Measurements from ENCODE around the gene TMEM175. TPM values are rescaled to one million over a fixed set of nuclear protein-coding genes. Genes with fewer than 3 reads are reported as not detected.

TMEM175 gene
- total and polyA plus RNA-seq, 2 of the 8 experiments (the other 6 are each of a cell fraction or from before 2014, with no cell fraction given): 4.9 to 20.7 TPM

DNA sequence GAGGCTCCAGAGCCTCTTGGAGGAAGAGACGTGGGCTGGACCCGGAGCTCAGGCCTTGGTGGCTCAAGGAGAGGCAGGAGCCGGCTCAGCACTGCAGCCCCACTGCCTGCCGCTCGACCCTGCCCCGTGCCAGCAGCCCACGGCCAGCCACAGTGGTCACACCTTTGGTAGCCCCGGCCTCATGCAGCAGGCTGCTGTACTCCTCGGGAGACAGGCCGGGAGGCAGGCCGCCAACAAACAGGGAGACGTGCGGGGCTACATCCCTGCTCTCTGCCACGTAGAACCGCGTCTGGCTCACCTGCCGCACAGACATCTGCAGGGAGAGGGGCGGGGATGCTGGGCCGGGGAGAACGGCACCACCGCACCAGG, 33.5 kb downstream of the TMEM175 start:
- H2BK20ac ChIP-seq (ENCODE audit: low read length): no peak overlapping the region
- no peak overlapping the region for H3K27ac ChIP-seq (ENCODE audit: low read depth, low read length)
- H3K4me2 ChIP-seq (ENCODE audit: insufficient read depth in 1 of 2, low read depth in 2 of 2, low read length in 2 of 2): no peak overlapping the region
- no peak overlapping the region for H3K23ac ChIP-seq (ENCODE audit: insufficient read length)
- no peak overlapping the region for H3K56ac ChIP-seq (replicated peaks; ENCODE audit: insufficient read length, low read depth, low read length)
- H3K23me2 ChIP-seq (ENCODE audit: low read depth, low read length): peaks cover 6% of the 10 kb centered on the region; the same call in 1 of the 2 replicates
- no peaks in the 10 kb centered on the region for H3K9me3 ChIP-seq (ENCODE audit: insufficient read depth in 2 of 2, low read depth in 1 of 2, low read length in 1 of 2)
- H3K4me3 ChIP-seq (ENCODE audit: extremely low read depth in 1 of 4, insufficient read depth in 2 of 4, low read depth in 3 of 4, low read length in 4 of 4): no peak overlapping the region
- H4K91ac ChIP-seq (replicated peaks; ENCODE audit: insufficient read length, low read length): no peak overlapping the region
- no peak overlapping the region for H2BK12ac ChIP-seq (ENCODE audit: low read depth, low read length)
- H4K8ac ChIP-seq (ENCODE audit: extremely low read depth, insufficient read depth, low read length): no peak overlapping the region; the same call in 1 of the 2 replicates
- no peak overlapping the region for H3K4ac ChIP-seq (replicated peaks; ENCODE audit: insufficient read length, low read depth, low read length)
- H3K18ac ChIP-seq (ENCODE audit: extremely low read depth, low read length): no peak overlapping the region
- no peak overlapping the region for H2BK5ac ChIP-seq (ENCODE audit: low read depth, low read length)
- H2AK5ac ChIP-seq (ENCODE audit: low read depth, low read length): no peak overlapping the region
- H3K9ac ChIP-seq (replicated peaks in 1 of 4; ENCODE audit: extremely low read depth in 1 of 4, low read depth in 3 of 4, low read length in 3 of 4): no peak overlapping the region
- H3K4me1 ChIP-seq (replicated peaks in 1 of 4; ENCODE audit: control insufficient read depth in 3 of 4, insufficient read depth in 4 of 4, low read length in 3 of 4): peaks cover 0 to 7% (median 3%) of the 10 kb centered on the region in 4 experiments; a peak in 3 of 7 replicates
- ChIA-PET POLR2A (ENCODE audit: partially characterized antibody) (no interaction called here), CTCF (ENCODE audit: partially characterized antibody) (interaction anchor here (0.6 to 2.0 kb wide), 6 partner anchors 12 to 806 kb away, joined by 3 to 6 read pairs (median 3); no protein-coding TSS in a partner anchor)
- H4K20me1 ChIP-seq (replicated peaks in 1 of 2; ENCODE audit: control insufficient read depth in 1 of 2, insufficient read depth in 2 of 2, low read length in 2 of 2): peaks cover 2 to 13% of the 10 kb centered on the region in 2 experiments
- H3K36me3 ChIP-seq (ENCODE audit: control insufficient read depth in 2 of 4, insufficient read depth in 4 of 4, low read length in 3 of 4): no peaks in the 10 kb centered on the region
- peaks cover 9 to 19% (median 12%) of the 10 kb centered on the region in 4 experiments; a peak in 6 of 7 replicates for H3K27me3 ChIP-seq (replicated peaks in 1 of 4; ENCODE audit: control insufficient read depth in 3 of 4, extremely low read depth in 1 of 4, insufficient read depth in 3 of 4, low read length in 3 of 4)
- no peak overlapping the region for H3K14ac ChIP-seq (ENCODE audit: insufficient read length)
- WGBS, 2 experiments (ENCODE audit: extremely low coverage in 1 of 2, insufficient coverage in 1 of 2, insufficient read length in 1 of 2, insufficient replicate concordance in 2 of 2, low coverage in 1 of 2, low lambda C conversion rate in 2 of 2, missing lambda C conversion rate in 1 of 2): 89% methylated on average over 10 of the region's 21 CpGs; no CpG with 5 or more reads in 1 of the 2 experiments
- H4K5ac ChIP-seq (ENCODE audit: insufficient read length, low read depth, low read length): no peak overlapping the region
- DNase-seq (ENCODE audit: low read depth in 1 of 2, low spot score in 2 of 2) (no peak), FAIRE-seq (no peak)
- no peak overlapping the region for H2BK15ac ChIP-seq (ENCODE audit: low read length)
- no peak overlapping the region for H2AFZ ChIP-seq (ENCODE audit: low read length)
- no peak for TF ChIP-seq CEBPB (IDR thresholded peaks at IDR 0.05; ENCODE audit: low read depth, low read length)
- TF ChIP-seq YY1 (IDR thresholded peaks at IDR 0.05; ENCODE audit: low read depth, low read length): no peak
- no peak for TF ChIP-seq POLR2A (IDR thresholded peaks at IDR 0.05; ENCODE audit: control extremely low read depth in 1 of 2, low read depth in 2 of 2, low read length in 2 of 2)
- TF ChIP-seq HDAC2 (IDR thresholded peaks at IDR 0.05; ENCODE audit: borderline replicate concordance in 1 of 2, low read depth in 2 of 2, low read length in 2 of 2): no peak
- TF ChIP-seq, protein P1, sequence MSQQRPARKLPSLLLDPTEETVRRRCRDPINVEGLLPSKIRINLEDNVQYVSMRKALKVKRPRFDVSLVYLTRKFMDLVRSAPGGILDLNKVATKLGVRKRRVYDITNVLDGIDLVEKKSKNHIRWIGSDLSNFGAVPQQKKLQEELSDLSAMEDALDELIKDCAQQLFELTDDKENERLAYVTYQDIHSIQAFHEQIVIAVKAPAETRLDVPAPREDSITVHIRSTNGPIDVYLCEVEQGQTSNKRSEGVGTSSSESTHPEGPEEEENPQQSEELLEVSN (IDR thresholded peaks at IDR 0.05): no peak
- no peak for TF ChIP-seq RNF2 (IDR thresholded peaks at IDR 0.05; ENCODE audit: borderline replicate concordance, low read depth, low read length, missing control alignments, poor library complexity, severe bottlenecking)
- no peak for TF ChIP-seq GABPA (IDR thresholded peaks at IDR 0.05; ENCODE audit: borderline replicate concordance, insufficient read depth, low read length)
- TF ChIP-seq SP4 (IDR thresholded peaks at IDR 0.05; ENCODE audit: low read length): no peak
- no peak for TF ChIP-seq SP1 (IDR thresholded peaks at IDR 0.05; ENCODE audit: low read depth, low read length)
- no peak for TF ChIP-seq SIN3A (conservative IDR thresholded peaks at IDR 0.05 in 1 of 2, IDR thresholded peaks at IDR 0.05 in 1 of 2; ENCODE audit: low read depth in 1 of 2, low read length in 2 of 2)
- no peak for TF ChIP-seq TBP (IDR thresholded peaks at IDR 0.05; ENCODE audit: low read depth, low read length)
- no peak for TF ChIP-seq BRCA1 (IDR thresholded peaks at IDR 0.05; ENCODE audit: low read depth, low read length)
- TF ChIP-seq TAF1 (IDR thresholded peaks at IDR 0.05; ENCODE audit: low read depth, low read length): no peak
- H2BK120ac ChIP-seq (replicated peaks; ENCODE audit: low read depth, low read length): no peak overlapping the region
- H3K79me2 ChIP-seq (ENCODE audit: control insufficient read depth in 1 of 2, insufficient read depth in 2 of 2, low read length in 2 of 2): no peaks in the 10 kb centered on the region
- H3K79me1 ChIP-seq (ENCODE audit: low read depth, low read length): no peaks in the 10 kb centered on the region
